ENCODE data around the gene FBXL15. TPM values are rescaled to one million over a fixed set of nuclear protein-coding genes. Genes with fewer than 3 reads are reported as not detected.

The FBXL15 gene
- total and polyA plus RNA-seq, 4 donors: 9.4 to 40.4 (median 18.6) TPM

DNA sequence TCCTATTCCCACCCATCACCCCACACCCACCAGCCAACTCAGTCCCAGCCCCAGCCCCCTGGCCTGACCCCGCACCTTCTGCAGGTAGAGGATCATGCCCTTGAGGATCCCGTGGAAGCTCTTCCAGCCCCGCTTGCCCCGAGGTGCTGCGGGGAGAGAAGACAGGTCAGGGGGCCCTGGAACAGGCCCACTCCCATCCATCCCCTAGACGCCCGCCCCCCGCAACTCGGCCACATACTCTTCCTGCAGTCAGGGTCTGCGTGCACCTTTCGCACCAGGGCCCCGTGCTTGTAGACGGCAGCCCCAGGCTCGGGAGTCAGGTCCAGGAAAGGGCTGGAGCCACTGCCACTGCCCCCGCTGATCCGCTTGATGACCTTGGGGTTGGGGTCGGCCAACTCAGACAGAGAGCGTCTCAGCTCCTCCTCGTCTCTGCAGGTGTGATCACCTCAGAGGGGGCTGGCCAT is 15.5 kb upstream of the FBXL15 start:
- ATAC-seq (ENCODE audit: insufficient read depth, low FRiP score) (no peak), DNase-seq (no peak)
- Histone ChIP-seq H3K4me3 (no peak overlapping the region), H3K27ac (ENCODE audit: low read depth in 1 of 2, low read length in 1 of 2) (no peak overlapping the region), H3K9ac (ENCODE audit: insufficient read depth in 1 of 2, low read length in 2 of 2) (no peak overlapping the region), H3K36me3 (ENCODE audit: control insufficient read depth in 4 of 4, insufficient read depth in 4 of 4, low read length in 4 of 4) (peaks cover 0 to 25% (median 9%) of the 10 kb centered on the region in 4 donors), H3K4me1 (ENCODE audit: control insufficient read depth in 5 of 5, insufficient read depth in 5 of 5, low read length in 5 of 5) (peaks cover 0 to 22% (median 7%) of the 10 kb centered on the region in 5 donors), H3K27me3 (ENCODE audit: control insufficient read depth in 3 of 3, insufficient read depth in 3 of 3, low read length in 2 of 3) (peaks cover 0 to 16% (median 4%) of the 10 kb centered on the region in 3 donors), H3K9me3 (ENCODE audit: control insufficient read depth in 4 of 4, insufficient read depth in 3 of 4, low read length in 3 of 4) (no peaks in the 10 kb centered on the region)
- WGBS, 2 donors: 81 to 91% methylated on average over 19 of the region's 19 CpGs
- TF ChIP-seq, protein P1, sequence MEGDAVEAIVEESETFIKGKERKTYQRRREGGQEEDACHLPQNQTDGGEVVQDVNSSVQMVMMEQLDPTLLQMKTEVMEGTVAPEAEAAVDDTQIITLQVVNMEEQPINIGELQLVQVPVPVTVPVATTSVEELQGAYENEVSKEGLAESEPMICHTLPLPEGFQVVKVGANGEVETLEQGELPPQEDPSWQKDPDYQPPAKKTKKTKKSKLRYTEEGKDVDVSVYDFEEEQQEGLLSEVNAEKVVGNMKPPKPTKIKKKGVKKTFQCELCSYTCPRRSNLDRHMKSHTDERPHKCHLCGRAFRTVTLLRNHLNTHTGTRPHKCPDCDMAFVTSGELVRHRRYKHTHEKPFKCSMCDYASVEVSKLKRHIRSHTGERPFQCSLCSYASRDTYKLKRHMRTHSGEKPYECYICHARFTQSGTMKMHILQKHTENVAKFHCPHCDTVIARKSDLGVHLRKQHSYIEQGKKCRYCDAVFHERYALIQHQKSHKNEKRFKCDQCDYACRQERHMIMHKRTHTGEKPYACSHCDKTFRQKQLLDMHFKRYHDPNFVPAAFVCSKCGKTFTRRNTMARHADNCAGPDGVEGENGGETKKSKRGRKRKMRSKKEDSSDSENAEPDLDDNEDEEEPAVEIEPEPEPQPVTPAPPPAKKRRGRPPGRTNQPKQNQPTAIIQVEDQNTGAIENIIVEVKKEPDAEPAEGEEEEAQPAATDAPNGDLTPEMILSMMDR (IDR thresholded peaks at IDR 0.05; ENCODE audit: control extremely low read depth, extremely low read depth): no peak

DNA sequence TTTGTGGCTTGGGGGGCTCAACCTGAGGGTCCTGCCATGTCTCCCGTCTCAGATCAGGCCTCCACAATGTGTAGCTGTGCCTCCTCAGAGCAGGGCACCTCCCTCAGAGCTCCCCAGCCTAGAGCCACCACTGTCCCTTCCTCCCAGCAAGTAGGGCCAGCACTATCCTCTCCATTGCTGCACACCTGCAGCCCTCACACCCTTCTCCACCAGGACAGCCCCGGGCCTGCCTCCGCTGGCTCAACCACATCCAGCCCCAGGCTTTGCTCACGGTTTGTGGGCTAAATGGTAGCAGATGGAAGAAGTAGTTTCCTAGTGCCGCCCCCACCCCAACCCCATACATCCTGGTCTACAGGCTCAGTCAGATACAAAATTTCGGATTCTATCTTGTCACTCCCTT is 15.0 kb upstream of the FBXL15 start:
- Histone ChIP-seq H3K4me1 (ENCODE audit: control insufficient read depth in 5 of 5, insufficient read depth in 5 of 5, low read length in 5 of 5) (peaks cover 0 to 25% (median 7%) of the 10 kb centered on the region in 5 donors), H3K9ac (ENCODE audit: insufficient read depth in 1 of 2, low read length in 2 of 2) (no peak overlapping the region), H3K4me3 (no peak overlapping the region), H3K9me3 (ENCODE audit: control insufficient read depth in 4 of 4, insufficient read depth in 3 of 4, low read length in 3 of 4) (no peaks in the 10 kb centered on the region), H3K36me3 (ENCODE audit: control insufficient read depth in 4 of 4, insufficient read depth in 4 of 4, low read length in 4 of 4) (peaks cover 0 to 23% (median 9%) of the 10 kb centered on the region in 4 donors), H3K27ac (ENCODE audit: low read depth in 1 of 2, low read length in 1 of 2) (no peak overlapping the region), H3K27me3 (ENCODE audit: control insufficient read depth in 3 of 3, insufficient read depth in 3 of 3, low read length in 2 of 3) (peaks cover 0 to 20% (median 4%) of the 10 kb centered on the region in 3 donors)
- TF ChIP-seq, protein P1 (IDR thresholded peaks at IDR 0.05; ENCODE audit: control extremely low read depth, extremely low read depth): no peak
- DNase-seq (no peak), ATAC-seq (ENCODE audit: insufficient read depth, low FRiP score) (no peak)
- WGBS, 2 donors: 73 to 76% methylated on average over 6 of the region's 6 CpGs

- DNase-seq (no peak), ATAC-seq (ENCODE audit: insufficient read depth, low FRiP score) (no peak)
- TF ChIP-seq, protein P1 (IDR thresholded peaks at IDR 0.05; ENCODE audit: control extremely low read depth, extremely low read depth): no peak
- Histone ChIP-seq H3K4me3 (no peak overlapping the region), H3K27ac (ENCODE audit: low read depth in 1 of 2, low read length in 1 of 2) (no peak overlapping the region), H3K4me1 (ENCODE audit: control insufficient read depth in 5 of 5, insufficient read depth in 5 of 5, low read length in 5 of 5) (peaks cover 0 to 31% (median 10%) of the 10 kb centered on the region in 5 donors), H3K36me3 (ENCODE audit: control insufficient read depth in 4 of 4, insufficient read depth in 4 of 4, low read length in 4 of 4) (peaks cover 0 to 11% (median 5%) of the 10 kb centered on the region in 4 donors), H3K9ac (ENCODE audit: insufficient read depth in 1 of 2, low read length in 2 of 2) (no peak overlapping the region), H3K9me3 (ENCODE audit: control insufficient read depth in 4 of 4, insufficient read depth in 3 of 4, low read length in 3 of 4) (no peaks in the 10 kb centered on the region), H3K27me3 (ENCODE audit: control insufficient read depth in 3 of 3, insufficient read depth in 3 of 3, low read length in 2 of 3) (peaks cover 0 to 30% (median 4%) of the 10 kb centered on the region in 3 donors)
- 89 to 95% methylated on average over 2 of the region's 2 CpGs for WGBS, 2 donors
Observed at GRCh38 chr10:102406815-102407214, 13.8 kb upstream of the FBXL15 start.
